A673 (cell line): Measurements from ENCODE around the gene ASTN2. TPM values are rescaled to one million over a fixed set of nuclear protein-coding genes. Genes with fewer than 3 reads are reported as not detected.

Experiments used
- BruUV-seq: library from RNA; stranded (reverse); fragments of 400-500 nt; replicated peaks from 2 replicates; lab custom pipeline; 2021; lab: Mats Ljungman, UMichigan
- CTCF ChIA-PET: fragments of 300-600 bp; sonication (Branson Sonifier 250); formaldehyde crosslinking; loops from one replicate; lab custom pipeline; 2022; ENCODE audit warnings: antibody characterized with exemption; lab: Charles Lee
- POLR2A ChIA-PET: fragments of 300-600 bp; sonication (Branson Sonifier 250); formaldehyde crosslinking; loops from one replicate; lab custom pipeline; 2022; ENCODE audit warnings: antibody characterized with exemption; ENCODE audit not compliant: low non-redundant PET; lab: Charles Lee
- DNase-seq: peaks from one replicate; pipeline ENCODE4 v3.0.0-alpha.2; 2015; ENCODE audit warnings: low spot score
- H3K27ac ChIP-seq: fragments of 200-600 bp; sonication (generic); 2 replicates; pipeline ENCODE4 v1.5.1; 2016; ENCODE audit warnings: mixed run types, low read depth, mild to moderate bottlenecking, mixed read lengths, antibody characterized with exemption, low read length; ENCODE audit not compliant: poor library complexity, severe bottlenecking
- H3K27me3 ChIP-seq: fragments of 200-600 bp; sonication (generic); replicated peaks from 2 replicates; pipeline ENCODE4 v1.6.1; 2017; ENCODE audit warnings: mixed run types, low read depth, mild to moderate bottlenecking, mixed read lengths, antibody characterized with exemption, low read length; ENCODE audit not compliant: insufficient read depth, poor library complexity
- H3K36me3 ChIP-seq: fragments of 200-600 bp; sonication (generic); 2 replicates; pipeline ENCODE4 v1.6.1; 2016; ENCODE audit warnings: mixed run types, mild to moderate bottlenecking, mixed read lengths, antibody characterized with exemption, low read length; ENCODE audit not compliant: insufficient read depth, poor library complexity, severe bottlenecking
- H3K4me1 ChIP-seq: fragments of 200-600 bp; sonication (generic); 2 replicates; pipeline ENCODE4 v1.6.1; 2017; ENCODE audit warnings: mixed run types, mild to moderate bottlenecking, mixed read lengths, antibody characterized with exemption, low read length; ENCODE audit not compliant: insufficient read depth, poor library complexity, severe bottlenecking
- H3K4me3 ChIP-seq: fragments of 200-600 bp; sonication (generic); 2 replicates; pipeline ENCODE4 v1.5.1; 2016; ENCODE audit warnings: low read depth, mixed run types, mild to moderate bottlenecking, mixed read lengths, low read length; ENCODE audit not compliant: poor library complexity, severe bottlenecking
- H3K9me3 ChIP-seq: fragments of 200-600 bp; sonication (generic); 2 replicates; pipeline ENCODE4 v1.6.1; 2016; ENCODE audit warnings: mixed run types, low read depth, mild to moderate bottlenecking, mixed read lengths, antibody characterized with exemption, low read length; ENCODE audit not compliant: poor library complexity, severe bottlenecking
- EZH2 ChIP-seq: fragments of 200-600 bp; sonication (generic); IDR thresholded peaks from 2 replicates; pipeline ENCODE4 v1.6.1; 2017; ENCODE audit warnings: borderline replicate concordance, low read depth, mild to moderate bottlenecking, mixed read lengths, antibody characterized with exemption, low read length; ENCODE audit not compliant: poor library complexity, severe bottlenecking
- intact Hi-C: fragments of 100-400 bp; cut with micrococcal nuclease; formaldehyde crosslinking; loops from one replicate; pipeline ENCODE4 v1.10.0; 2022; ENCODE audit not compliant: unreplicated experiment
- total RNA-seq: library from RNA; stranded (reverse); gene quantifications from 2 replicates; pipeline ENCODE4 v1.2.3, GENCODE V29; 2021
- TF ChIP-seq, protein P1 (sequence below): fragments of 300-800, 200-600 bp; sonication (generic); conservative IDR thresholded peaks from 2 replicates; pipeline ENCODE4 v1.5.1; 2017; ENCODE audit warnings: low read depth, mild to moderate bottlenecking, antibody characterized with exemption, low read length, moderate library complexity, mixed read lengths

Gene ASTN2
- total RNA-seq, 1 experiment from 2014 or later: 3.4 TPM

DNA sequence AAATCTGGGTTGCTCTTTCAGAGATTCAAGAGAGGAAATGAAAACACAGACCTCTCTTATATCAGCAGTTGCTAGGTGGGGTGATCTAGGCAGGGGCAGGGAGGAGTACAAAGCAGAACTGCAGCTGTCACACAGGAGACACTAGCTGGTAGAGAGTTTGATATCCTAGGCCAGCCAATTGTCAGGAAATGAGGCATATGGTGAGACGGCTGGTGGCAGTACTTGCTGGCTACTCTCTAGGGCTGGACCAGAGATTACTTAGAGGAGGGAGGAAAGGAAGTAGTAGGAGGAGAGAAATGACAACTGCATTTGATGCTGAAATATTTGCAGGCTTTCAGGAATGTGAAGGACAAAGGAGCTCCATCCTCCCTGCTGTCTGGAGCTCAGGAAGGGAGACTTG, 614.0 kb downstream of the ASTN2 start:
- Histone ChIP-seq H3K4me1 (no peaks in the 10 kb centered on the region), H3K27me3 (no peaks in the 10 kb centered on the region), H3K9me3 (no peaks in the 10 kb centered on the region), H3K36me3 (no peaks in the 10 kb centered on the region), H3K27ac (no peak overlapping the region), H3K4me3 (no peak overlapping the region)
- no peak for TF ChIP-seq EZH2
- TF ChIP-seq, protein P1, sequence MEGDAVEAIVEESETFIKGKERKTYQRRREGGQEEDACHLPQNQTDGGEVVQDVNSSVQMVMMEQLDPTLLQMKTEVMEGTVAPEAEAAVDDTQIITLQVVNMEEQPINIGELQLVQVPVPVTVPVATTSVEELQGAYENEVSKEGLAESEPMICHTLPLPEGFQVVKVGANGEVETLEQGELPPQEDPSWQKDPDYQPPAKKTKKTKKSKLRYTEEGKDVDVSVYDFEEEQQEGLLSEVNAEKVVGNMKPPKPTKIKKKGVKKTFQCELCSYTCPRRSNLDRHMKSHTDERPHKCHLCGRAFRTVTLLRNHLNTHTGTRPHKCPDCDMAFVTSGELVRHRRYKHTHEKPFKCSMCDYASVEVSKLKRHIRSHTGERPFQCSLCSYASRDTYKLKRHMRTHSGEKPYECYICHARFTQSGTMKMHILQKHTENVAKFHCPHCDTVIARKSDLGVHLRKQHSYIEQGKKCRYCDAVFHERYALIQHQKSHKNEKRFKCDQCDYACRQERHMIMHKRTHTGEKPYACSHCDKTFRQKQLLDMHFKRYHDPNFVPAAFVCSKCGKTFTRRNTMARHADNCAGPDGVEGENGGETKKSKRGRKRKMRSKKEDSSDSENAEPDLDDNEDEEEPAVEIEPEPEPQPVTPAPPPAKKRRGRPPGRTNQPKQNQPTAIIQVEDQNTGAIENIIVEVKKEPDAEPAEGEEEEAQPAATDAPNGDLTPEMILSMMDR: no peak
- DNase-seq: peak; percentile 51
- BruUV-seq: no TSS peak
- ChIA-PET POLR2A (no interaction called here), CTCF (no interaction called here)
- intact Hi-C loops: no loop called here

DNA sequence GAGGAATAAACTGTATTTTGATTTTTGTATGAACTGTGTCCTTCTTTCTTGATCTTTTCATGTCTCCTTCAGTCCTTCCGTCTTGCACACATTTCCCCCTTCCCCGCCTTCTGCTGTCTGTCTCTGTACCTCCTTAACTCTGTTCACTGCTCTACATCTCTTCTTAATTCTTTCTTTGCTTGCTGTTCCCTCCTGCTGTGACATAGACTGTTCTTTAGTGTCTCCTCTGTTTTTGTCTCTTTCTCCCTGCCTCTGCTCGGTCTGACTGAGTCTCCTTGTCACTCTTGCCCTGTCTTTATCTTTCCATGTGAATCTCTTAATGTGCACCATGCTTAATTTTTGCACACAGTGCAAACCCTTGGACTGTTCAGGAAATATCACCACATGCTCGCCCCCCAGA, 614.8 kb downstream of the ASTN2 start:
- ChIA-PET POLR2A (interaction anchor here (0.5 kb wide), 1 partner anchor 63 kb away, joined by 4 read pairs; no protein-coding TSS in a partner anchor), CTCF (no interaction called here)
- no TSS peak for BruUV-seq
- Histone ChIP-seq H3K4me1 (no peaks in the 10 kb centered on the region), H3K27ac (no peak overlapping the region), H3K9me3 (no peaks in the 10 kb centered on the region), H3K4me3 (no peak overlapping the region), H3K36me3 (no peaks in the 10 kb centered on the region), H3K27me3 (no peaks in the 10 kb centered on the region)
- intact Hi-C loops: no loop called here
- DNase-seq: no peak
- TF ChIP-seq, protein P1: no peak

DNA sequence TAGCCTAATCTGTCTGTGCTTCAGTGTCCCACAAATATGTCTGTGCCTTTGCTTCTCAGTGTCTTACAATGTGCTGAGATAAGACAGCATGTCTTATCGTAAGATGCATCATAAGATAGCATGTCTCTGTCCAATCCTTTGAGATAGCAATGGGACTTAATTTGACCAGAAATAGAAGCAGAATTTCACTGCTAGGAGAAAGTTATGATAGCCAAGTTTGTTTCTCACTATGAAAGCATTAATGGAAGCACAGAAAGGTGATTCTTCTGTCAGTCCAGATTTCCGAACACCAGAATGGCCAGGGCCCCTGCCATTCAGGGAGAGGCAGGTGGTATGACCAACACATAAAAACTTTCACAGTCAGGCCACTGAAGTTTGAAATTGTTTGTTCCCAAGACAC, 616.3 kb downstream of the ASTN2 start:
- no peaks in the 10 kb centered on the region for H3K9me3 ChIP-seq
- no peaks in the 10 kb centered on the region for H3K4me1 ChIP-seq
- DNase-seq: no peak
- no peak overlapping the region for H3K4me3 ChIP-seq
- ChIA-PET CTCF (no interaction called here), POLR2A (no interaction called here)
- no peaks in the 10 kb centered on the region for H3K36me3 ChIP-seq
- no TSS peak for BruUV-seq
- H3K27ac ChIP-seq: no peak overlapping the region
- H3K27me3 ChIP-seq: no peaks in the 10 kb centered on the region
- no peak for TF ChIP-seq EZH2
- TF ChIP-seq, protein P1: no peak
- intact Hi-C loops: no loop called here
